Liver (tissue), 9 donors: ENCODE measurements around the gene HECTD1. TPM values are rescaled to one million over a fixed set of nuclear protein-coding genes. Genes with fewer than 3 reads are reported as not detected.

Source experiments
- DNase-seq: peaks from one replicate; pipeline ENCODE4 v3.0.0-alpha.2; 2017; ENCODE audit warnings: low spot score
- H3K27ac ChIP-seq, 2 donors: one replicate each; pipeline ENCODE4 v1.7.0; 2013; ENCODE audit warnings: inconsistent platforms in 2 of 2, low read length in 2 of 2, control low read depth in 1 of 2, low read depth in 1 of 2, mild to moderate bottlenecking in 1 of 2
- H3K27me3 ChIP-seq, 4 donors: one replicate each; pipeline versions ENCODE4 v1.6.1 to v1.7.0; 2013; ENCODE audit warnings: low read length in 3 of 4, inconsistent platforms in 1 of 4, mild to moderate bottlenecking in 1 of 4, moderate library complexity in 1 of 4; ENCODE audit not compliant: control insufficient read depth in 4 of 4, insufficient read depth in 4 of 4
- H3K36me3 ChIP-seq, 4 donors: one replicate each; pipeline versions ENCODE4 v1.6.1 to v1.7.0; 2013; ENCODE audit warnings: low read length in 3 of 4, mild to moderate bottlenecking in 3 of 4, low read depth in 1 of 4, moderate library complexity in 1 of 4; ENCODE audit not compliant: control insufficient read depth in 4 of 4, insufficient read depth in 3 of 4
- H3K4me1 ChIP-seq, 4 donors: one replicate each; pipeline versions ENCODE4 v1.6.1 to v1.7.0; 2013; ENCODE audit warnings: low read length in 3 of 4, mild to moderate bottlenecking in 3 of 4, moderate library complexity in 1 of 4; ENCODE audit not compliant: control insufficient read depth in 4 of 4, insufficient read depth in 4 of 4
- H3K4me3 ChIP-seq, 3 donors: one replicate each; pipeline versions ENCODE4 v1.6.1 to v1.7.0; 2013; ENCODE audit warnings: low read length in 3 of 3, control low read depth in 1 of 3, low read depth in 1 of 3, mild to moderate bottlenecking in 1 of 3
- H3K9ac ChIP-seq, 2 donors: one replicate each; pipeline ENCODE4 v1.7.0; 2013; ENCODE audit warnings: low read length in 2 of 2, mild to moderate bottlenecking in 2 of 2, moderate library complexity in 2 of 2, control low read depth in 1 of 2, low read depth in 1 of 2
- H3K9me3 ChIP-seq, 4 donors: one replicate each; pipeline versions ENCODE4 v1.6.1 to v1.7.0; 2013; ENCODE audit warnings: low read length in 3 of 4; ENCODE audit not compliant: control insufficient read depth in 4 of 4
- EGR1 ChIP-seq, 2 donors: IDR thresholded peaks; 2 replicates each; pipeline ENCODE4 v1.6.1; 2016 to 2018; ENCODE audit warnings: antibody characterized with exemption in 2 of 2, low read depth in 2 of 2
- FOXA1 ChIP-seq: IDR thresholded peaks from 2 replicates; pipeline ENCODE4 v1.6.1; 2016; ENCODE audit warnings: antibody characterized with exemption
- FOXA2 ChIP-seq: IDR thresholded peaks from 2 replicates; pipeline ENCODE4 v1.6.1; 2016; ENCODE audit warnings: antibody characterized with exemption
- GABPA ChIP-seq, 2 donors: IDR thresholded peaks in 1 of 2; conservative IDR thresholded peaks in 1 of 2; 2 replicates each; pipeline ENCODE4 v1.6.1; 2016; ENCODE audit warnings: antibody characterized with exemption in 2 of 2, mild to moderate bottlenecking in 1 of 2, moderate library complexity in 1 of 2
- HNF4A ChIP-seq, 2 donors: conservative IDR thresholded peaks; 2 replicates each; pipeline ENCODE4 v1.6.1; 2016; ENCODE audit warnings: antibody characterized with exemption in 2 of 2, mild to moderate bottlenecking in 2 of 2
- HNF4G ChIP-seq: IDR thresholded peaks from 2 replicates; pipeline ENCODE4 v1.6.1; 2016; ENCODE audit warnings: antibody characterized with exemption
- JUND ChIP-seq, 2 donors: IDR thresholded peaks; 2 replicates each; pipeline ENCODE4 v1.6.1; 2016; ENCODE audit warnings: antibody characterized with exemption in 2 of 2
- NR2F2 ChIP-seq: IDR thresholded peaks from 2 replicates; pipeline ENCODE4 v1.6.1; 2016; ENCODE audit warnings: antibody characterized with exemption
- RAD21 ChIP-seq, 2 donors: IDR thresholded peaks; 2 replicates each; pipeline ENCODE4 v1.6.1; 2016; ENCODE audit warnings: antibody characterized with exemption in 2 of 2, mild to moderate bottlenecking in 2 of 2
- RXRA ChIP-seq, 2 donors: IDR thresholded peaks; 2 replicates each; pipeline ENCODE4 v1.6.1; 2017 to 2018; ENCODE audit warnings: antibody characterized with exemption in 2 of 2, mild to moderate bottlenecking in 1 of 2
- SP1 ChIP-seq: IDR thresholded peaks from 2 replicates; pipeline ENCODE4 v1.6.1; 2018; ENCODE audit warnings: antibody characterized with exemption, mild to moderate bottlenecking
- TAF1 ChIP-seq: conservative IDR thresholded peaks from 2 replicates; pipeline ENCODE4 v1.6.1; 2016; ENCODE audit warnings: antibody characterized with exemption, mild to moderate bottlenecking
- YY1 ChIP-seq: IDR thresholded peaks from 2 replicates; pipeline ENCODE4 v1.6.1; 2016; ENCODE audit warnings: antibody characterized with exemption, mild to moderate bottlenecking
- WGBS: extraction: QIAGEN DNeasy Blood & Tissue Kit; methylation state at CpG from one replicate; pipeline ENCODE4 v1.1.7; 2013; 5-methylcytosine and 5-hydroxymethylcytosine counted together
- polyA plus RNA-seq, 2 donors: library from polyadenylated mRNA; stranded (reverse) in 1 of 2; unstranded in 1 of 2; fragments of 200-250 nt in 1 of 2; fragments of >200 nt in 1 of 2; fragmentation: Nextera tagmentation in 1 of 2; extraction: Ambion mirVana in 1 of 2; gene quantifications; one replicate each; pipeline versions ENCODE4 v1.2.1 to v1.2.3, GENCODE V29; 2013 to 2015
- total RNA-seq, 2 donors: library from RNA; depleted of rRNA; stranded (reverse); fragments of >200 nt; gene quantifications; one replicate each; pipeline ENCODE4 v1.2.3, GENCODE V29; 2014
- TF ChIP-seq, protein P1 (sequence below): IDR thresholded peaks from 2 replicates; pipeline ENCODE4 v1.6.1; 2016; ENCODE audit warnings: antibody characterized with exemption, mild to moderate bottlenecking
- TF ChIP-seq, protein P2 (sequence below): fragments of 150-350 bp; IDR thresholded peaks from 2 replicates; pipeline ENCODE4 v1.5.1; 2017; ENCODE audit warnings: improper control_type of control experiment, low read depth, low read length; ENCODE audit not compliant: missing input control
- TF ChIP-seq, protein P3 (sequence below): IDR thresholded peaks from 2 replicates; pipeline ENCODE4 v1.6.1; 2016; ENCODE audit warnings: antibody characterized with exemption
- TF ChIP-seq, protein P4 (sequence below): IDR thresholded peaks from 2 replicates; pipeline ENCODE4 v1.6.1; 2016; ENCODE audit warnings: antibody characterized with exemption
- TF ChIP-seq, protein P5 (sequence below): IDR thresholded peaks from 2 replicates; pipeline ENCODE4 v1.6.1; 2016; ENCODE audit warnings: antibody characterized with exemption
- donor health status: healthy.
- donor health status: healthy.
- donor health status: healthy.
- donor health status: healthy.
- donor health status: healthy.

Gene HECTD1
- total and polyA plus RNA-seq, 4 donors = 46.8 to 256 (median 118) TPM

DNA sequence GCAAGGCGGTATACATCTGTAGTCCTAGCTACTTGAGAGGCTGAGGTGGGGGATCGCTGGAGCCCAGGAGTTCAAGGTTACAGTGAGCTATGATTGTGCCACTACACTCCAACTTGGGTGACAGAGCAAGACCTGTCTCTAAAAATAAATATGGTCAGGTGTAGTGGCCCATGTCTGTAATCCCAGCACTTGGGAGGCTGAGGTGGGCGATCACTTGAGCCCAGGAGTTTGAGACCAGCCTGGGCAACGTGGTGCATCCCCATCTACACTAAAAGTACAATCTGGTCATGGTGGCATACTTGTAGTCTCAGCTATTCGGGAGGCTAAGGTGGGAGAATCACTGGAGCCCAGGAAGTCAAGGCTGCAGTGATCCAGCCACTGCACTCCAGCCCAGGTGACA is 40.6 kb downstream of the HECTD1 start:
- Histone ChIP-seq H3K27me3 (no peaks in the 10 kb centered on the region), H3K4me1 (peaks cover 14 to 29% (median 24%) of the 10 kb centered on the region in 4 donors), H3K9me3 (no peaks in the 10 kb centered on the region), H3K27ac (no peak overlapping the region), H3K36me3 (peaks cover 11 to 54% (median 43%) of the 10 kb centered on the region in 4 donors), H3K4me3 (no peak overlapping the region), H3K9ac (no peak overlapping the region)
- no peak for DNase-seq
- WGBS = 97% methylated on average over 5 of the region's 5 CpGs
- TF ChIP-seq FOXA2 (no peak), HNF4G (no peak), RAD21 (IDR thresholded peaks at IDR 0.05) (no peak), YY1 (no peak), FOXA1 (no peak), RXRA (IDR thresholded peaks at IDR 0.05) (no peak), EGR1 (IDR thresholded peaks at IDR 0.05; ENCODE audit: low read depth in 2 of 2) (no peak), JUND (IDR thresholded peaks at IDR 0.05) (no peak), GABPA (IDR thresholded peaks at IDR 0.05 in 1 of 2, conservative IDR thresholded peaks at IDR 0.05 in 1 of 2) (no peak), TAF1 (no peak), NR2F2 (no peak), SP1 (no peak), HNF4A (conservative IDR thresholded peaks at IDR 0.05) (no peak)
- TF ChIP-seq, protein P1, sequence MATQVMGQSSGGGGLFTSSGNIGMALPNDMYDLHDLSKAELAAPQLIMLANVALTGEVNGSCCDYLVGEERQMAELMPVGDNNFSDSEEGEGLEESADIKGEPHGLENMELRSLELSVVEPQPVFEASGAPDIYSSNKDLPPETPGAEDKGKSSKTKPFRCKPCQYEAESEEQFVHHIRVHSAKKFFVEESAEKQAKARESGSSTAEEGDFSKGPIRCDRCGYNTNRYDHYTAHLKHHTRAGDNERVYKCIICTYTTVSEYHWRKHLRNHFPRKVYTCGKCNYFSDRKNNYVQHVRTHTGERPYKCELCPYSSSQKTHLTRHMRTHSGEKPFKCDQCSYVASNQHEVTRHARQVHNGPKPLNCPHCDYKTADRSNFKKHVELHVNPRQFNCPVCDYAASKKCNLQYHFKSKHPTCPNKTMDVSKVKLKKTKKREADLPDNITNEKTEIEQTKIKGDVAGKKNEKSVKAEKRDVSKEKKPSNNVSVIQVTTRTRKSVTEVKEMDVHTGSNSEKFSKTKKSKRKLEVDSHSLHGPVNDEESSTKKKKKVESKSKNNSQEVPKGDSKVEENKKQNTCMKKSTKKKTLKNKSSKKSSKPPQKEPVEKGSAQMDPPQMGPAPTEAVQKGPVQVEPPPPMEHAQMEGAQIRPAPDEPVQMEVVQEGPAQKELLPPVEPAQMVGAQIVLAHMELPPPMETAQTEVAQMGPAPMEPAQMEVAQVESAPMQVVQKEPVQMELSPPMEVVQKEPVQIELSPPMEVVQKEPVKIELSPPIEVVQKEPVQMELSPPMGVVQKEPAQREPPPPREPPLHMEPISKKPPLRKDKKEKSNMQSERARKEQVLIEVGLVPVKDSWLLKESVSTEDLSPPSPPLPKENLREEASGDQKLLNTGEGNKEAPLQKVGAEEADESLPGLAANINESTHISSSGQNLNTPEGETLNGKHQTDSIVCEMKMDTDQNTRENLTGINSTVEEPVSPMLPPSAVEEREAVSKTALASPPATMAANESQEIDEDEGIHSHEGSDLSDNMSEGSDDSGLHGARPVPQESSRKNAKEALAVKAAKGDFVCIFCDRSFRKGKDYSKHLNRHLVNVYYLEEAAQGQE = no peak
- TF ChIP-seq, protein P2, sequence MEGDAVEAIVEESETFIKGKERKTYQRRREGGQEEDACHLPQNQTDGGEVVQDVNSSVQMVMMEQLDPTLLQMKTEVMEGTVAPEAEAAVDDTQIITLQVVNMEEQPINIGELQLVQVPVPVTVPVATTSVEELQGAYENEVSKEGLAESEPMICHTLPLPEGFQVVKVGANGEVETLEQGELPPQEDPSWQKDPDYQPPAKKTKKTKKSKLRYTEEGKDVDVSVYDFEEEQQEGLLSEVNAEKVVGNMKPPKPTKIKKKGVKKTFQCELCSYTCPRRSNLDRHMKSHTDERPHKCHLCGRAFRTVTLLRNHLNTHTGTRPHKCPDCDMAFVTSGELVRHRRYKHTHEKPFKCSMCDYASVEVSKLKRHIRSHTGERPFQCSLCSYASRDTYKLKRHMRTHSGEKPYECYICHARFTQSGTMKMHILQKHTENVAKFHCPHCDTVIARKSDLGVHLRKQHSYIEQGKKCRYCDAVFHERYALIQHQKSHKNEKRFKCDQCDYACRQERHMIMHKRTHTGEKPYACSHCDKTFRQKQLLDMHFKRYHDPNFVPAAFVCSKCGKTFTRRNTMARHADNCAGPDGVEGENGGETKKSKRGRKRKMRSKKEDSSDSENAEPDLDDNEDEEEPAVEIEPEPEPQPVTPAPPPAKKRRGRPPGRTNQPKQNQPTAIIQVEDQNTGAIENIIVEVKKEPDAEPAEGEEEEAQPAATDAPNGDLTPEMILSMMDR = no peak
- TF ChIP-seq, protein P3, sequence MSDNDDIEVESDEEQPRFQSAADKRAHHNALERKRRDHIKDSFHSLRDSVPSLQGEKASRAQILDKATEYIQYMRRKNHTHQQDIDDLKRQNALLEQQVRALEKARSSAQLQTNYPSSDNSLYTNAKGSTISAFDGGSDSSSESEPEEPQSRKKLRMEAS = no peak
- TF ChIP-seq, protein P4, sequence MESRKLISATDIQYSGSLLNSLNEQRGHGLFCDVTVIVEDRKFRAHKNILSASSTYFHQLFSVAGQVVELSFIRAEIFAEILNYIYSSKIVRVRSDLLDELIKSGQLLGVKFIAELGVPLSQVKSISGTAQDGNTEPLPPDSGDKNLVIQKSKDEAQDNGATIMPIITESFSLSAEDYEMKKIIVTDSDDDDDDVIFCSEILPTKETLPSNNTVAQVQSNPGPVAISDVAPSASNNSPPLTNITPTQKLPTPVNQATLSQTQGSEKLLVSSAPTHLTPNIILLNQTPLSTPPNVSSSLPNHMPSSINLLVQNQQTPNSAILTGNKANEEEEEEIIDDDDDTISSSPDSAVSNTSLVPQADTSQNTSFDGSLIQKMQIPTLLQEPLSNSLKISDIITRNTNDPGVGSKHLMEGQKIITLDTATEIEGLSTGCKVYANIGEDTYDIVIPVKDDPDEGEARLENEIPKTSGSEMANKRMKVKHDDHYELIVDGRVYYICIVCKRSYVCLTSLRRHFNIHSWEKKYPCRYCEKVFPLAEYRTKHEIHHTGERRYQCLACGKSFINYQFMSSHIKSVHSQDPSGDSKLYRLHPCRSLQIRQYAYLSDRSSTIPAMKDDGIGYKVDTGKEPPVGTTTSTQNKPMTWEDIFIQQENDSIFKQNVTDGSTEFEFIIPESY = no peak
- TF ChIP-seq, protein P5, sequence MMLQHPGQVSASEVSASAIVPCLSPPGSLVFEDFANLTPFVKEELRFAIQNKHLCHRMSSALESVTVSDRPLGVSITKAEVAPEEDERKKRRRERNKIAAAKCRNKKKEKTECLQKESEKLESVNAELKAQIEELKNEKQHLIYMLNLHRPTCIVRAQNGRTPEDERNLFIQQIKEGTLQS = no peak
